ENCODE measurements around the gene NPR1.
A peak's percentile ranks its signal among the peaks of the same experiment; 100 is the strongest.
"Not testable (repeated sequence)": the region's sequence is repeated elsewhere in the genome, so short reads cannot be mapped to it uniquely, and the experiment has no call there.

NPR1 gene

GRCh38 chr1:153724634-153725033 lies 46.1 kb downstream of the NPR1 start:
- DNase-seq (ENCODE audit: low read depth), result not testable (repeated sequence)

- peak; percentile 99 for DNase-seq (ENCODE audit: low read depth)
Observed at GRCh38 chr1:153727463-153728304, 49.2 kb downstream of the NPR1 start, which contains the start of gene INTS3. TSS of gene INTS3 (plus strand) at chr1:153728050. CDS start at chr1:153728635, 585 bp downstream.

GRCh38 chr1:153728305-153729066 lies 50.0 kb downstream of the NPR1 start:
- DNase-seq (ENCODE audit: low read depth), result no peak

- DNase-seq (ENCODE audit: low read depth), result no peak
Observed at GRCh38 chr1:153730468-153730988, 52.0 kb downstream of the NPR1 start.

GRCh38 chr1:153733970-153734369 lies 55.5 kb downstream of the NPR1 start:
- DNase-seq (ENCODE audit: low read depth), result no peak

GRCh38 chr1:153734396-153735089 lies 56.1 kb downstream of the NPR1 start:
- no peak for DNase-seq (ENCODE audit: low read depth)

- no peak for DNase-seq (ENCODE audit: low read depth)
Observed at GRCh38 chr1:153735090-153735420, 56.6 kb downstream of the NPR1 start.

GRCh38 chr1:153741986-153742385 lies 63.5 kb downstream of the NPR1 start:
- no peak for DNase-seq (ENCODE audit: low read depth)

- no peak for DNase-seq (ENCODE audit: low read depth)
Observed at GRCh38 chr1:153742411-153743142, 64.1 kb downstream of the NPR1 start.
